HFFc6 (cell line): ENCODE measurements around the gene STK32A. TPM values are rescaled to one million over a fixed set of nuclear protein-coding genes. Genes with fewer than 3 reads are reported as not detected.

Experiments
- DNase-seq: peaks from one replicate; pipeline ENCODE4 v3.0.0-alpha.2; 2018
- H3K27ac Mint-ChIP-seq: 2 replicates; pipeline ENCODE4 v1.8.0; 2020; ENCODE audit warnings: mild to moderate bottlenecking, mixed read lengths
- H3K27me3 Mint-ChIP-seq: 2 replicates; pipeline ENCODE4 v1.8.0; 2021; ENCODE audit warnings: mild to moderate bottlenecking, moderate library complexity, mixed read lengths; ENCODE audit not compliant: insufficient read depth
- H3K36me3 Mint-ChIP-seq: 2 replicates; pipeline ENCODE4 v1.8.0; 2021; ENCODE audit warnings: low read depth, mixed read lengths
- H3K4me1 Mint-ChIP-seq: 2 replicates; pipeline ENCODE4 v1.8.0; 2020; ENCODE audit warnings: low read depth, mixed read lengths
- H3K4me3 Mint-ChIP-seq: 2 replicates; pipeline ENCODE4 v1.8.0; 2020; ENCODE audit warnings: mild to moderate bottlenecking, moderate library complexity, mixed read lengths
- H3K9me3 Mint-ChIP-seq: 2 replicates; pipeline ENCODE4 v1.8.0; 2020; ENCODE audit warnings: mild to moderate bottlenecking, mixed read lengths
- total RNA-seq, 6 experiments: library from RNA; stranded (reverse); fragmentation: NEBNext Ultra II Directional; extraction: Animal tissue kit (Norgen Biotek cat#: 25700); gene quantifications; 2 replicates in 1 of 6; 3 replicates in 5 of 6; pipeline ENCODE4 v1.2.3, GENCODE V29; 2021
- TF ChIP-seq, protein P1 (sequence below): fragments of 200-600 bp; sonication (generic); IDR thresholded peaks from 2 replicates; pipeline ENCODE4 v1.5.0; 2021; ENCODE audit warnings: antibody characterized with exemption, mild to moderate bottlenecking

The STK32A gene
- total RNA-seq, 6 experiments from 2014 or later, result 0.21 to 1.4 (median 0.91) TPM

DNA sequence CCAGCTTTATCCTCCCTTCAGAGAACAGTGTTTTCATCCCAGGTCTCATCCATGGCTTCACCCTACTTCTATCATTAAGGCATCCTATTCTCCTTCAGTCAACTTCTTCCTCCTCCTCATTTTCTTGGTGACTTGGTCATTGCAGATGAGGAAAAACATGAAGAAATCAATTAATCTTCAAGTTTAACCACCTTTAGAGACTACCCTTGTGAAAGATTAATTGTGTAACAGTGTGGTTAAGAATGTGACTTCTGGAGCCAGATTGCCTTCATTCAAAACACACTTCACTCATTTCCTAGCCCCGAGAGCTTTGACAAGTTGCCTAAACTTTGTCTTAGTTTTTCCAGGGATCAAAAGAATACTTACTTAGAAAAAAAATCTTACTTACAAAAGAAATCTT lies 110.0 kb downstream of the STK32A start:
- H3K36me3 Mint-ChIP-seq, result no peaks in the 10 kb centered on the region
- TF ChIP-seq, protein P1, sequence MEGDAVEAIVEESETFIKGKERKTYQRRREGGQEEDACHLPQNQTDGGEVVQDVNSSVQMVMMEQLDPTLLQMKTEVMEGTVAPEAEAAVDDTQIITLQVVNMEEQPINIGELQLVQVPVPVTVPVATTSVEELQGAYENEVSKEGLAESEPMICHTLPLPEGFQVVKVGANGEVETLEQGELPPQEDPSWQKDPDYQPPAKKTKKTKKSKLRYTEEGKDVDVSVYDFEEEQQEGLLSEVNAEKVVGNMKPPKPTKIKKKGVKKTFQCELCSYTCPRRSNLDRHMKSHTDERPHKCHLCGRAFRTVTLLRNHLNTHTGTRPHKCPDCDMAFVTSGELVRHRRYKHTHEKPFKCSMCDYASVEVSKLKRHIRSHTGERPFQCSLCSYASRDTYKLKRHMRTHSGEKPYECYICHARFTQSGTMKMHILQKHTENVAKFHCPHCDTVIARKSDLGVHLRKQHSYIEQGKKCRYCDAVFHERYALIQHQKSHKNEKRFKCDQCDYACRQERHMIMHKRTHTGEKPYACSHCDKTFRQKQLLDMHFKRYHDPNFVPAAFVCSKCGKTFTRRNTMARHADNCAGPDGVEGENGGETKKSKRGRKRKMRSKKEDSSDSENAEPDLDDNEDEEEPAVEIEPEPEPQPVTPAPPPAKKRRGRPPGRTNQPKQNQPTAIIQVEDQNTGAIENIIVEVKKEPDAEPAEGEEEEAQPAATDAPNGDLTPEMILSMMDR, result no peak
- no peaks in the 10 kb centered on the region for H3K4me1 Mint-ChIP-seq
- DNase-seq, result no peak
- H3K4me3 Mint-ChIP-seq, result no peak overlapping the region
- peaks cover 3% of the 10 kb centered on the region for H3K27me3 Mint-ChIP-seq
- H3K27ac Mint-ChIP-seq, result no peak overlapping the region
- H3K9me3 Mint-ChIP-seq, result no peaks in the 10 kb centered on the region

DNA sequence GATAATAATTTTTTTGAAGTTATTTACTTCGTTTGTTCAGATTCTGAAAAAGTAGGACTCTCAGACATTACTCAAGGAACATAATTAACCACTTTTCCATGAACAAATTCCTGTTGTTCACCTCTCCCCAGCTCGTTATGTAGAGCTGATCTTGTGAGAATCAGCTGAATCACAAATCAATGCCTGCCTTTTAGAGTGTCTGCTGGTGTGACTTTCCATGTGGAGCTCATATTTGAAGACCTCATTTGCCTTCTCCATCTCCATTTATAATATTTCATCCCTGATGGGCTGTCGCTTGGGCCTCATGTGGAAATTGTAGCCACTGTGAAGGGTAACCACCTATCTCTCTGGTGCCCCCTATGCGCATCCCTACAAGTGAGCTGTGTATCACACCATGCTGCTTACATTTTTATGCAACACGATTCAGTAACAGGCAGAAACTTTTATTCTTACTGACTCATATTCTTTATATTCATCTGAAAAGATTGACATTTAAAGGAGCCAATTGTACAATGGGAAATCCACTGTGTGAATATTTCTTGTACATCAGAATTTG lies 111.3 kb downstream of the STK32A start:
- Mint-ChIP-seq H3K36me3 (no peaks in the 10 kb centered on the region), H3K4me1 (no peaks in the 10 kb centered on the region), H3K4me3 (no peak overlapping the region), H3K27ac (no peak overlapping the region), H3K9me3 (no peaks in the 10 kb centered on the region), H3K27me3 (peaks cover 3% of the 10 kb centered on the region)
- no peak for DNase-seq
- TF ChIP-seq, protein P1, result no peak; the same call in 1 of the 2 replicates

DNA sequence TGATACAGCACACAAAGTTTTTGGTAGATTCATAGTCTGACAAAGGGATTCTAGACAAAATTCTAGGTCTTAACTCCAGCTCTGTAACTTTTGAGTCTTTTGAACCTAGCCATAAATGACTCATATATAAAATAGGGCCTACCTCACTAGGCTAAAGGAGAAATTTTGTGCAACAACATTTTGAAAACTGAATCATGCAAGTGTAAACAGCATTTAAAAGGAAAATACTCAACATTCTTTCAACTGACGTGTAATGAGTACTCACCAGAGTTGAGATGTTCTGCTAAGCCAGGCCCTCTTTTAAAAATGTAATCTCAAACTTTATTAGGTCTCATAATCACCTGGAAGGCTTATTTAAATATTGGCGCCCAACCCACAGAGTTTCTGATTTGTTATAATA lies 113.2 kb downstream of the STK32A start:
- H3K27me3 Mint-ChIP-seq, result peaks cover 3% of the 10 kb centered on the region
- DNase-seq, result peak; percentile 12
- no peaks in the 10 kb centered on the region for H3K4me1 Mint-ChIP-seq
- no peaks in the 10 kb centered on the region for H3K36me3 Mint-ChIP-seq
- H3K9me3 Mint-ChIP-seq, result no peaks in the 10 kb centered on the region
- no peak overlapping the region for H3K27ac Mint-ChIP-seq
- TF ChIP-seq, protein P1, result no peak
- H3K4me3 Mint-ChIP-seq, result no peak overlapping the region

DNA sequence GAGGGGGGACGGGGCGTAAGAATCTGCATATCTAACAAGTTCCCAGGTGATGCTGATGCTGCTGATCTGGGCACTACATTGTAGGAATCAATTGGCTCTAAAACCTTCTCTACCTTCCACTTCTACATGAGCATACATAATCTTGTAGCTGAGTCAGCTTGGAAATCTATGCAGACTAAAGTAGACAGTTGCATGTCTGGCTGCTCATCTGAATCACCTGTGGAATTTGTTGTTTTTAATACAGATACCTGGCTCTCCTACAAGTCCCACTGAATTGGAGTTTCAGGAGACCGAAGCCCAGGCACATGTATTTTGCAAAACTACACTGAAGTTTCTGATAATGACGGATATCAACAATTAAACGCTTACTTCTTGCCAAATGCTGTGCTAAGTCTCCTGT lies 113.6 kb downstream of the STK32A start:
- no peaks in the 10 kb centered on the region for H3K4me1 Mint-ChIP-seq
- H3K27me3 Mint-ChIP-seq, result peaks cover 6% of the 10 kb centered on the region
- DNase-seq, result no peak
- H3K4me3 Mint-ChIP-seq, result no peak overlapping the region
- H3K9me3 Mint-ChIP-seq, result no peaks in the 10 kb centered on the region
- no peaks in the 10 kb centered on the region for H3K36me3 Mint-ChIP-seq
- TF ChIP-seq, protein P1, result no peak
- no peak overlapping the region for H3K27ac Mint-ChIP-seq

DNA sequence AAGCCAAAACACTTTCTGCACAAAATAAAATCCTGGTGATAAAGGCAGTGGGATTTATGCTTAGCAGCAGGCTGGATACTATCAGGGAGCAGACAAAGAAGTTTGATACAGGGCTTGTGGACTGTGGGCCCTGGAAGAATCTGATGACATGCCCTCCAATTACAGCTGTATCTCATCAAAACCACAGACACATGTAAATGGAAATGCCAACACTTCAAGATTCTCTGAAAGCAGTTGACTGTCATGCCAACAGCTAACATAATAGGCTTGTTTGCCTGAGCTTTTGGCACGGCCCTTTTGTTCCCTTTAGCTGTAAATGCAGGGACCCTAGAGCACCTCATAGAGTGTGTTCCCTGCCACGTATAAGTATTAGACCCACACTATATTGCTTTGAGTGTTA lies 114.4 kb downstream of the STK32A start:
- Mint-ChIP-seq H3K27ac (no peak overlapping the region), H3K27me3 (peaks cover 9% of the 10 kb centered on the region), H3K36me3 (no peaks in the 10 kb centered on the region), H3K9me3 (no peaks in the 10 kb centered on the region), H3K4me1 (no peaks in the 10 kb centered on the region), H3K4me3 (no peak overlapping the region)
- no peak for DNase-seq
- TF ChIP-seq, protein P1, result no peak

DNA sequence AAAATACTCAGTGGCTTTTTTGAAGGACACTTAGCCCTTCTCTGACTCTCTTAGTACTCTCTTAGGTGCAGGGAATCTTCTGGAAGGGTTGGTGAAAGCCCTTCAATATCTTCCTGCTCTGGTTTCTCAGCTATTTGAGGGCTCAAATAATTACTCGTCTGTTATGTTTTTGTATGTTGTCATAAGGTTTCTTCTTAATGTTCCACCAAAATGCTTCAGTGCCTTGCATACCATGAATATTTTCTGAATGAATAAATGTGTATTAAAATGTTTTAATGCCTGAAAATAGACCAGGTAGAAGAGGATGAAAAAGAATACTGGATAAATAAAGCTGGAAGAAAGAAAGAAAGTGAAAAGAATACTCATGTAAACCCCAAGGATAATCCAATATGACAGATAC lies 124.3 kb downstream of the STK32A start:
- DNase-seq, result no peak
- peaks cover 9% of the 10 kb centered on the region for H3K4me1 Mint-ChIP-seq
- H3K9me3 Mint-ChIP-seq, result no peaks in the 10 kb centered on the region
- no peak overlapping the region for H3K4me3 Mint-ChIP-seq
- H3K27ac Mint-ChIP-seq, result no peak overlapping the region
- peaks cover 3% of the 10 kb centered on the region; the same call in 1 of the 2 replicates for H3K27me3 Mint-ChIP-seq
- no peaks in the 10 kb centered on the region for H3K36me3 Mint-ChIP-seq
- TF ChIP-seq, protein P1, result no peak
